GM12875 (cell line): ENCODE measurements around the gene MYOM3.
"Not testable (repeated sequence)": the region's sequence is repeated elsewhere in the genome, so short reads cannot be mapped to it uniquely, and the experiment has no call there.

Source experiments
- H3K4me3 ChIP-seq: one replicate; pipeline ENCODE4 v1.5.1; 2011; ENCODE audit warnings: low read depth, low read length, control low read depth
- TF ChIP-seq, protein P1 (sequence below): IDR thresholded peaks from 2 replicates; pipeline ENCODE4 v1.5.1; 2011; ENCODE audit warnings: low read depth, mild to moderate bottlenecking, control low read depth, inconsistent platforms, low read length, moderate library complexity, borderline replicate concordance; ENCODE audit not compliant: insufficient read depth

The MYOM3 gene

DNA sequence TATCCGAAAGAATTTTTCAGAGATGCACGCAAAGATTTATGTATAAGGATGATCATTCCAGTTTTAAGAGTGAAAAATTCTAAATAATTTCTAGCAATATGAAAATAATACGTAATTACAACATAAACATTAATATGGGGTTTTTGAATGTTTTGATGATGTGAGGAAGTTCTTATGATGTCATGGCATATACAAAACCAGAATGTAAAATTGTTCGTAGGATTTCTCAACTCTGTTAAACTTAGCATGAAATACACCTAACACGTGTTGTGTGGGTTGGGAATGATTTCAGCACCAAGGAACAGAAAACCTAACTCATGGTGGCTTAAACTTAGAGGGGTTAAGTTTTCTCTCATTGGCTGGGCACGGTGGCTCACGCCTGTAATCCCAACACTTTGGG, 62.2 kb downstream of the MYOM3 start:
- TF ChIP-seq, protein P1, sequence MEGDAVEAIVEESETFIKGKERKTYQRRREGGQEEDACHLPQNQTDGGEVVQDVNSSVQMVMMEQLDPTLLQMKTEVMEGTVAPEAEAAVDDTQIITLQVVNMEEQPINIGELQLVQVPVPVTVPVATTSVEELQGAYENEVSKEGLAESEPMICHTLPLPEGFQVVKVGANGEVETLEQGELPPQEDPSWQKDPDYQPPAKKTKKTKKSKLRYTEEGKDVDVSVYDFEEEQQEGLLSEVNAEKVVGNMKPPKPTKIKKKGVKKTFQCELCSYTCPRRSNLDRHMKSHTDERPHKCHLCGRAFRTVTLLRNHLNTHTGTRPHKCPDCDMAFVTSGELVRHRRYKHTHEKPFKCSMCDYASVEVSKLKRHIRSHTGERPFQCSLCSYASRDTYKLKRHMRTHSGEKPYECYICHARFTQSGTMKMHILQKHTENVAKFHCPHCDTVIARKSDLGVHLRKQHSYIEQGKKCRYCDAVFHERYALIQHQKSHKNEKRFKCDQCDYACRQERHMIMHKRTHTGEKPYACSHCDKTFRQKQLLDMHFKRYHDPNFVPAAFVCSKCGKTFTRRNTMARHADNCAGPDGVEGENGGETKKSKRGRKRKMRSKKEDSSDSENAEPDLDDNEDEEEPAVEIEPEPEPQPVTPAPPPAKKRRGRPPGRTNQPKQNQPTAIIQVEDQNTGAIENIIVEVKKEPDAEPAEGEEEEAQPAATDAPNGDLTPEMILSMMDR, result no peak
- H3K4me3 ChIP-seq, result no peak overlapping the region

DNA sequence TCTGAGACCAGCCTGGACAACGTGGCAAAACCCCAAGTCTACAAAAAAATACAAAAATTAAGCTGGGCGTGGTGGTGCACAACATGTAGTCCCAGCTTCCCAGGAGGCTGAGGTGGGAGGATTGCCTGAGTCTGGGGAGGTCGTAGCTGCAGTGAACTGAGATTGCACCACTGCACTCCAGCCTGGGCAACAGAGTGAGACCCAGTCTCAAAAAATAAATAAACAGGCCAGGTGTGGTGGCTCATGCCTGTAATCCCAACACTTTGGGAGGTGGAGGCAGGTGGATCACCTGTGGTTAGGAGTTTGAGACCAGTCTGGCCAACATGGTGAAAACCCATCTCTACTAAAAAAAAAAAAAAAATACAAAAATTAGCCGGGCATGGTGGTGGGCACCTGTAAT, 63.0 kb downstream of the MYOM3 start:
- not testable (repeated sequence) for H3K4me3 ChIP-seq

DNA sequence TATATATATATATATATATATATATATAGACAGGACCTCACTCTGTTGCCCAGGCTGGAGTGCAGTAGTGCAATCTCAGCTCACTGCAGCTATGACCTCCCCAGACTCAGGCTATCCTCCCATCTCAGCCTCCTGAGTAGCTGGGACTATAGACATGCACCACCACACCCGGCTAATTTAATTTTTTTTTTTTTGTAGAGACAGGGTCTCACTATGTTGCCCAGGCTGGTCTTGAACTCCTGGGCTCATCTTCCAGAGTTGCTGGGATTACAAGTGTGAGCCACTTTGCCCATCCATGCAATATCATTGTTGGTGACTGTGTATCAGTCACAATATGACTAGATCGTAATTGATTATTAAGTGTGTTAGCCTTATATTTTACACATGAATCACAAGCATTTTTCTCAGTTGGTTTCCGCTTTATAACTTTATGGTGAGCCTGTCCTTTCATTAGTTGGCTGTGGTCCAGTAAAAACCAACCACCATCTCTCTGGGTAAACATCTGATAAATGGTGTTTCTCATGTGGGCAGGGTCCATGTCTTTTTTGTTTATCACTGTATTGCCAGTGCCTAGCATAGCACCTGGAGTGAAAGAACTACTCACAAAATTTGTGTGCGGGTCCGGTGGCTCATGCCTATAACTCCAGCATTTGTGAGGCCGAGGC, 63.6 kb downstream of the MYOM3 start:
- H3K4me3 ChIP-seq, result no peak overlapping the region
- TF ChIP-seq, protein P1, result no peak

DNA sequence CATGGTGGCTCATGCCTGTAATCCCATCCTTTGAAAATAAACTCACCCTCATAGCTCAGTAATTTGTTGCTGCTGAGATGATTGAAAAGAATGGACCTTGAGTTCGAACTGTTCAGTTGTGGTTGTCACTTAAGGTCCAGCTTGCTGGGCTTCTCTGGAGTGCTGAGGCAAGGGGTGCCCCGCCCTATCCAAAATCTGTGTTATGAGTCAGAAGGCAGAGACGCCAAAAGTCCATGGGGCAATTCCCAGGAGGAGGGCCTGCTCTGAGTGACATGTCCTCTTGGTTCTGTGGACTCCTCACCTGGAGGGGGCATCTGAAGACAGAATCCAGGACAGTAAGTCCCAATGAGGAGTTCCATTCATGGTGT, 64.8 kb downstream of the MYOM3 start:
- H3K4me3 ChIP-seq, result no peak overlapping the region
- TF ChIP-seq, protein P1, result no peak

DNA sequence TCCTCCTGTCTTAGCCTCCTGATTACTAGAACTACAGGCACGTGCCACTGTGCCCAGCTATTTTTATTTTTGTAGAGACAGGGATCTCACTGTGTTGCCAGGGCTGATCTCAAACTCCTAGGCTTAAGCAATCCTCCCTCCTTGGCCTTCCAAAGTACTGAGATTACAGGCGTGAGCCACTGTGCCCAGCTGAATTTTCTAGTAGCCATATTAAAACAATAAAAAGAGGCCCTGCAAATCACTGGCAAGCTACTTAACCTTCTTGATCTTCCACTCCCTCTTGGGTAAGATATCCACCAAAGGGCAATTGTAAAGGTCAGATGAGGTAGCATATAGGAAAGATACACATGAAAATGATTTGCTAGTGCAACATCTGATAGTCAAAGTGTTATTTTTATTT, 66.2 kb downstream of the MYOM3 start:
- TF ChIP-seq, protein P1, result no peak
- H3K4me3 ChIP-seq, result no peak overlapping the region

DNA sequence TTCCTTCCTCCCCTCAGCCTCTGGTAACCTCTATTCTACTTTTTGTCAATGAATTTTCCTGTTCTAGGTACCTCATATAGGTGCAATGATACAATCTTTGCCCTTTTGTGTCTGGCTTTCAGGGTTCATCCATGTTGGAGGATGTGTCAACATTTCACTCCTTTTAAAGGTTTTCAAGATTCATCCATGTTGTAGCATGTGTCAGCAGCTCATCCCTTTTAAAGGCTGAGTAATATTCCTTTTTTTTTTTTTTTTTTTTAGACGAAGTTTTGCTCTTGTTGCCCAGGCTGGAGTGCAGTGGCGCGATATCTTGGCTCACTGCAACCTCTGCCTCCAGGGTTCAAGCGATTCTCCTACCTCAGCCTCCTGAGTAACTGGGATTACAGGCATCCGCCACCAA, 67.3 kb downstream of the MYOM3 start:
- not testable (repeated sequence) for H3K4me3 ChIP-seq

DNA sequence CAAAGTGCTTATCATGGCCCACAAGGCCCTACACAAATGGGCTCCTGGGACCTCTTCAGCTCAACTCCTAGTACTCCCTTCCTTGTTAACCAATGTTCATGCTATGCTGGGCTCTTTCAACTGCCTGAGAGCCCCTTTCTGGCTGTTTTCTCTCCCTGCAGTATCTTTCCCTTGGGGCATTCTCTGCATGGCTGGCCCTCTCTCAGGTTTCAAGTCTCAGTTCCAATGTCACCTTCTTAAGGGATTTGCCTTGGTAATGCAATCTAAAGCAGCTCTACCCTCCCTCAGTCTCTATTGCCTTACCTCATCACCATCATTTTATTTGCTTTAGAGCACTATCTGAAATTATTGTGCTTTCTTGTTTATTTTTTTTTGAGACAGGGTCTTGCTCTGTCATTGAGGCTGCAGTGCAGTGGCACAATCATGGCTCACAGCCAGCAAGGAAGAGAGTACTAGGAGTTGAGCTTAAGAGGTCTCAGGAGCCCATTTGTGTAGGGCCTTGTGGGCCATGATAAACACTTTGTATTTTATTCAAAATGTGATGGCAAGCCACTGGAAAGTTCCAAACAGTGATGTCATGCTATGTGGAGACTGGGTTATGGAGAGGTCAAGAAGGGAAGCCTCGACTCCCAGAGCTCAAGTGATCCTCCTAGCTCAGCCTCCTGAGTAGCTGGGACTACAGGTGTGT, 68.4 kb downstream of the MYOM3 start:
- no peak overlapping the region for H3K4me3 ChIP-seq
- TF ChIP-seq, protein P1, result no peak

DNA sequence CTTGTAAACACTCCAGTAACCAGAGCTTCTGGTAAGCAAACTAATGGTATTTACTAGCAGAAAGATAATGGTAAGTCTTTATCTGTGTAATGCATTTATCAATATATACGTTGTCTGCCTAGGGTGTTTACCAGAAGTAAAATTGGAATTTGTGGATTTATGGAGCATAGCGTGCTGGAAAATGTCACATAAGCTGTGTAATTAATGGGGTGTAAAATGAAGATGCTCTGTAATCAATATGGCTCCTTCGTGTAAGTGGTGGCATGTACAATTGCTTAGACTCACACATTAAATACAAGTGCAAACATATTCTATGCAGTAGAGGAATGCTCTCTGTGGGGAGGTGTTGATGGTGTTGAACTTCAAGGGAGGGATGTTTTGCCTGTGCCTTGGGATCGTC, 69.6 kb downstream of the MYOM3 start:
- TF ChIP-seq, protein P1, result no peak

More for the DNA sequence above, 69.6 kb downstream of the MYOM3 start:
- no peak overlapping the region for H3K4me3 ChIP-seq
